ENCODE results near the gene TMEFF2. TPM values are rescaled to one million over a fixed set of nuclear protein-coding genes. Genes with fewer than 3 reads are reported as not detected.

The TMEFF2 gene
- total and polyA plus RNA-seq, 2 of the 8 experiments (the other 6 are each of a cell fraction or from before 2014, with no cell fraction given) = 0.91 to 3.7 TPM

GRCh38 chr2:192127434-192127833 is 67.3 kb downstream of the TMEFF2 start:
- H2BK120ac ChIP-seq (replicated peaks; ENCODE audit: low read depth, low read length) = no peak overlapping the region
- no peak overlapping the region for H2AK5ac ChIP-seq (ENCODE audit: low read depth, low read length)
- H3K23ac ChIP-seq (ENCODE audit: insufficient read length) = no peak overlapping the region
- H3K23me2 ChIP-seq (ENCODE audit: low read depth, low read length) = no peaks in the 10 kb centered on the region
- ChIA-PET POLR2A (ENCODE audit: partially characterized antibody) (no interaction called here), CTCF (ENCODE audit: partially characterized antibody) (interaction anchor here (1.1 to 1.4 kb wide), 3 partner anchors 15 to 256 kb away, joined by 3 read pairs; no protein-coding TSS in a partner anchor)
- no peak overlapping the region for H4K5ac ChIP-seq (ENCODE audit: insufficient read length, low read depth, low read length)
- H3K27ac ChIP-seq (ENCODE audit: low read depth, low read length) = no peak overlapping the region
- H3K79me1 ChIP-seq (ENCODE audit: low read depth, low read length) = no peaks in the 10 kb centered on the region
- no peak overlapping the region for H3K9ac ChIP-seq (replicated peaks in 1 of 4; ENCODE audit: extremely low read depth in 1 of 4, low read depth in 3 of 4, low read length in 3 of 4)
- H3K4me3 ChIP-seq (ENCODE audit: extremely low read depth in 1 of 4, insufficient read depth in 2 of 4, low read depth in 3 of 4, low read length in 4 of 4) = no peak overlapping the region
- no peak overlapping the region for H2BK15ac ChIP-seq (ENCODE audit: low read length)
- H4K91ac ChIP-seq (replicated peaks; ENCODE audit: insufficient read length, low read length) = no peak overlapping the region
- no peaks in the 10 kb centered on the region for H3K9me3 ChIP-seq (ENCODE audit: insufficient read depth in 2 of 2, low read depth in 1 of 2, low read length in 1 of 2)
- H3K18ac ChIP-seq (ENCODE audit: extremely low read depth, low read length) = no peak overlapping the region
- no peak overlapping the region for H2BK12ac ChIP-seq (ENCODE audit: low read depth, low read length)
- no peaks in the 10 kb centered on the region; a peak in 1 of 8 replicates for H3K36me3 ChIP-seq (ENCODE audit: control insufficient read depth in 2 of 4, insufficient read depth in 4 of 4, low read length in 3 of 4)
- no peak overlapping the region for H3K4me2 ChIP-seq (ENCODE audit: insufficient read depth in 1 of 2, low read depth in 2 of 2, low read length in 2 of 2)
- DNase-seq (ENCODE audit: low read depth in 1 of 2, low spot score in 2 of 2) = no peak
- H3K27me3 ChIP-seq (replicated peaks in 1 of 4; ENCODE audit: control insufficient read depth in 3 of 4, extremely low read depth in 1 of 4, insufficient read depth in 3 of 4, low read length in 3 of 4) = no peaks in the 10 kb centered on the region
- H4K20me1 ChIP-seq (replicated peaks in 1 of 2; ENCODE audit: control insufficient read depth in 1 of 2, insufficient read depth in 2 of 2, low read length in 2 of 2) = no peaks in the 10 kb centered on the region
- no peak for FAIRE-seq
- H3K14ac ChIP-seq (ENCODE audit: insufficient read length) = no peak overlapping the region
- H3K4me1 ChIP-seq (replicated peaks in 1 of 4; ENCODE audit: control insufficient read depth in 3 of 4, insufficient read depth in 4 of 4, low read length in 3 of 4) = peaks cover 0 to 4% (median 0%) of the 10 kb centered on the region in 4 experiments; a peak in 1 of 7 replicates
- no peak overlapping the region for H3K4ac ChIP-seq (replicated peaks; ENCODE audit: insufficient read length, low read depth, low read length)
- H2AFZ ChIP-seq (ENCODE audit: low read length) = no peak overlapping the region
- H3K79me2 ChIP-seq (ENCODE audit: control insufficient read depth in 1 of 2, insufficient read depth in 2 of 2, low read length in 2 of 2) = no peaks in the 10 kb centered on the region
- H2BK5ac ChIP-seq (ENCODE audit: low read depth, low read length) = no peak overlapping the region
- no peak overlapping the region for H2BK20ac ChIP-seq (ENCODE audit: low read length)
- WGBS, 2 experiments (ENCODE audit: extremely low coverage in 1 of 2, insufficient coverage in 1 of 2, insufficient read length in 1 of 2, insufficient replicate concordance in 2 of 2, low coverage in 1 of 2, low lambda C conversion rate in 2 of 2, missing lambda C conversion rate in 1 of 2) = 91% methylated on average over 2 of the region's 2 CpGs; no CpG with 5 or more reads in 1 of the 2 experiments
- no peak overlapping the region for H3K56ac ChIP-seq (replicated peaks; ENCODE audit: insufficient read length, low read depth, low read length)
- no peak overlapping the region for H4K8ac ChIP-seq (ENCODE audit: extremely low read depth, insufficient read depth, low read length)
- TF ChIP-seq KDM4A (IDR thresholded peaks at IDR 0.05; ENCODE audit: low read depth, low read length, severe bottlenecking) (no peak), SIRT6 (IDR thresholded peaks at IDR 0.05; ENCODE audit: low read length) (no peak), TAF1 (IDR thresholded peaks at IDR 0.05; ENCODE audit: low read depth, low read length) (no peak), NRF1 (IDR thresholded peaks at IDR 0.05; ENCODE audit: low read depth, low read length) (no peak), RXRA (IDR thresholded peaks at IDR 0.05; ENCODE audit: insufficient read depth, low read depth, low read length) (no peak), SIX5 (IDR thresholded peaks at IDR 0.05; ENCODE audit: low read depth, low read length) (no peak), JUN (IDR thresholded peaks at IDR 0.05; ENCODE audit: low read depth, low read length) (no peak), SRF (IDR thresholded peaks at IDR 0.05; ENCODE audit: low read depth, low read length) (no peak), SP4 (IDR thresholded peaks at IDR 0.05; ENCODE audit: low read length) (no peak), NANOG (IDR thresholded peaks at IDR 0.05; ENCODE audit: insufficient read depth, low read depth, low read length, poor library complexity, severe bottlenecking) (no peak), CBX5 (IDR thresholded peaks at IDR 0.05; ENCODE audit: low read depth, low read length) (no peak), RFX5 (IDR thresholded peaks at IDR 0.05; ENCODE audit: borderline replicate concordance, low read depth, low read length) (no peak), SIN3A (conservative IDR thresholded peaks at IDR 0.05 in 1 of 2, IDR thresholded peaks at IDR 0.05 in 1 of 2; ENCODE audit: low read depth in 1 of 2, low read length in 2 of 2) (no peak), GABPA (IDR thresholded peaks at IDR 0.05; ENCODE audit: borderline replicate concordance, insufficient read depth, low read length) (no peak)
- TF ChIP-seq, protein P1, sequence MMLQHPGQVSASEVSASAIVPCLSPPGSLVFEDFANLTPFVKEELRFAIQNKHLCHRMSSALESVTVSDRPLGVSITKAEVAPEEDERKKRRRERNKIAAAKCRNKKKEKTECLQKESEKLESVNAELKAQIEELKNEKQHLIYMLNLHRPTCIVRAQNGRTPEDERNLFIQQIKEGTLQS (IDR thresholded peaks at IDR 0.05; ENCODE audit: insufficient read depth, low read depth, low read length) = no peak

All from H1 (cell line).